Iris pigment epithelial cell (primary cell): ENCODE measurements around the gene PLXND1.

Experiments
- DNase-seq: peaks from one replicate; pipeline ENCODE4 v3.0.0-alpha.2; 2011; ENCODE audit warnings: low read depth

PLXND1 gene

DNA sequence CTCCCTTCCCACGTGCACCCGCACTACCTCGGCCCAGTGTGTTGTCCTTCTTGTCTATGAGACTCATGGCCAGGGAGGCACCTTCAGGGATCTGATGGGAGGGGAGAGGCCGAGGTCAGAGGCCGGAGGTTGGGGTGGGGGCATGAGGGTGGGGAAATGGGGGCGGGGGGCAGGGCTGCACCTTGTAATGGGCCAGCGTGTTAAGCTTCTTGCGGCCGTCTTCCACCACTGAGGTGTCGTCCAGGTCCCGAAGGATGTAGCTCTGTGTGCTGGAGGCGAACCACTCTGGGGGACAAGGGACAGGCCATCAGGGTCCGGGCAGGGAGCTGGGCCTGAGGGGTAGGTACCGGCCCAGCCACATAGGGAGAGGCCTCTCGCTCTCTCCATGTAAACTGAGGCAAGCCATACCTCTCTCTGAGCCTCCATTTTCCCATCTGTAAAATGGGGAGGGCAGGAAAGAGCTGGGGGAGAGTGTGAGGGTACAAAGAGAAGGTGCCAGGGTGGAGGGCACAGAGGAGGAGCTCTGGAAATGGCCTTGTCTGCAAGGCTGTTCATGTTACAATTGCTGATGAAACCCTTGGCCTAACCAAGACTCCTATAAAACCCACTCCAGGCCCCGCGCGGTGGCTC, 44.7 kb downstream of the PLXND1 start:
- DNase-seq = no peak

- DNase-seq = peak; percentile 78
These were observed 45.4 kb downstream of the PLXND1 start for GRCh38 chr3:129560911-129561594.

- DNase-seq = peak; percentile 39
These were observed 46.1 kb downstream of the PLXND1 start for GRCh38 chr3:129560269-129560787.

DNA sequence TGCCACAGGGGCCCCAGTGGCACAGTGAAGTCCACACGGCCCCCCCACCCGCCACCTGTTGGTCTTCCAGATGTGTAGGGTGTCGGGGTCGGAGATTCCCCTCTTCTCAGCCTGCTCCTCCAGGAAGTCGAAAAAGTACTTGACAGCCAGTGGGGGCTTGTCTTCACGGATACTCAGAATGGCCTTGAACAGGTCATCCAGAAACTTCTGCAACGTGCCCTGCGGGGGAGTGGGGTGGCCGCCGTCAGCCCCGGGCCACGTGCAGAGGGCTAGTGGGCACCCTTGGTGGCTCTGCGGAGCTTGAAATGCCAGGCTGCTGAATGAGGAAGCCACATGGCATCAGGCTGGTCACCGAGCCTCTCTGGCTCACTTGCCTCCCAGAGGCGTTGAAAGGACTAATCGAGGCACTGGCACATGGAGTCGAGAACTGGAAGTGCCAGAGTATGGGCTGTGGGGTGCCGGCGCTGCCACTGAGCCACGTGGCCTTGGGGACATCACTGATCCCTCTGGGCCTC, 46.9 kb downstream of the PLXND1 start:
- DNase-seq = no peak

DNA sequence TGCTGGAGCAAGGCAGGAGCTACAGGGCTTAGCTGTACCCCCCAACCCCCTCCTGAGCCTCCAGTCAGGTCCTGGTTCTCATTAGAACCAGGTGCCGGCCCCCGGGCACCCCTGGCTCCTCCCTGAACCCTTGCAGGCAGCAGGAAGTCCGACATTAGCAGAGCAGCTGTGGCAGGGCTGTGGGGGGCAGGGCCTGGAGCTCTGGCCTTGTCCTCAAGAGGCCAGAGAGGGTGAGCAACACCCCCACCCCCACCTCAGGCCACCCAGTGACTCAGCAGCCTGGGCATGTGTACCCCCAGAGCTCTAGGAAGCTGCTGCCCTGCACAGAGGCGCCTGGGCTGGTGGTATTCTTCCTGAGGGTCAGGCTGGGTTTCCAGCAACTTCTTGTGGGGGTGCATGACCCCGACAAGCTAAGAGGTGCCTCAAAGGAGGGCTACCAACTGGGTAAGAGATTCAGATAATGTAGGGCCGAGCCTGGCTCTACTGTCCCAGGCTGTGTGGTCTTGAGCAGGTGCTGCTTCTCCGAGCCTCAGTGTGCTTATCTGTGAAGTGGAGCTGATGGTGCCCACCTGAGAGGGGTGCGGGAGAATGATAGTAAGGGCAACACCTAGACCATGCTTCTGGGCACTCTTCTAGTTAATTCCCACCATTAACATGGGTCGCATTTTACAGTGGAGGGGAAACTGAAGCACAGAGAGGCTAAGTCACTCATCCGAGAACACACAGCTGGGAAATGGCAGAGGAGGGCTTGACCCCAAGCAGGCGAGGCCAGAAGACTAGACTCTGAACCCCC, 47.5 kb downstream of the PLXND1 start:
- peak; percentile 75 for DNase-seq

GRCh38 chr3:129558081-129558771, 48.2 kb downstream of the PLXND1 start:
- DNase-seq = peak; percentile 42

DNA sequence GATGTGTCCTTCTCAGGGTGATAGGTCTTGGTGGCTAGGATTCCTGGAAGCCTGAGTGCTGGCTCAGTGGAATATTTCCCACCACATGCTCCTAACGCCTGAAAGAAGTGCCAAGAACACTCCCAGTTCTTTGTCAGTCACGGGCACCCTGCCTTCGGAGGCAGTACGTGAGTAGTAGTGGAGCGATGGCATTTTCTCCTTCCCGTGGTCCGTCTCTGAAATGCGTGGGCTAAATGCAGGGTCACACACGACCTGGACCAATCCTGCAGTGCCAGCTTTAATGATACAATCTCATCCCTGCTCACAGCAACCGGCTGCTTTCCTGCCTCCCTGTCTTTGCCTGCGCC, 49.0 kb downstream of the PLXND1 start:
- DNase-seq = no peak

GRCh38 chr3:129556890-129557547, 49.5 kb downstream of the PLXND1 start:
- DNase-seq = no peak

GRCh38 chr3:129556358-129556695, 50.1 kb downstream of the PLXND1 start:
- DNase-seq = no peak

DNA sequence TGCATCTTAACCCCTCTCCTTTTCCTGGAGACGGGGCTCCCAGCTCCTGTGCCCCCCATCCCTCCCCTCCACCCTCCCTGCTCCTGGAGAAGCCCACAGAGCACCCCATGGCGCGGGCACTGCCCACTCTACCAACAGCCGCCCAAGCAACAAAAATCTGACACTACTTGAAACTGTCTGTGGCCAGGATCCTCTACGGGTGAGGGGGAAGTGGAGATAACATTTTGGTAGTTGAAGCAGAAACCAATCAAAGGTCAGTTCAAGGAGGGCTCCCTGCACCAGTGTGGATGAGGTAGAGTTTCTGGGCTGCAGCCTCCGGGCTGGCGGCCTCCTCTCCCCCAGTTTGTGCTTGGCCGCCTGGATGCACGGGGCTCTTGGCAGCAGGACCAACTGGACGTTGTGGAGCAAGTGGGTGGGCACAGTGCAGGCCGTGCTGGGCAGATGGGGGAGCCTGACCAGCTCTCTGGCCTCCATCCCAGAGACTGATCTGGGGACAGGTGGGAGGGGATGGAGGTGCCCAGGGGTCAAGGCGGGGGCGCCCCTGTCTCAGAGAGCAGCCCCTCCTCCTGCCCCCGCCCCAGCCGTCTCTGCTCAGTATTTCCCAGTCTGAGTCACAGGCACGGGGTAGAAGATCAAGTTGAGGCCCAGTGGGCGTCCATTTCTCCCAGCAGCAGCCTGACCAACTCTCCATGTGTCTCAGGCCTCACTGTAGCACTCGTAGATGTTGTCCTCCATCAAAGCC, 50.7 kb downstream of the PLXND1 start:
- DNase-seq = peak; percentile 24

GRCh38 chr3:129555153-129555550, 51.3 kb downstream of the PLXND1 start:
- DNase-seq = no peak

- DNase-seq = peak; percentile 39
These were observed 51.9 kb downstream of the PLXND1 start for GRCh38 chr3:129554356-129555152.

DNA sequence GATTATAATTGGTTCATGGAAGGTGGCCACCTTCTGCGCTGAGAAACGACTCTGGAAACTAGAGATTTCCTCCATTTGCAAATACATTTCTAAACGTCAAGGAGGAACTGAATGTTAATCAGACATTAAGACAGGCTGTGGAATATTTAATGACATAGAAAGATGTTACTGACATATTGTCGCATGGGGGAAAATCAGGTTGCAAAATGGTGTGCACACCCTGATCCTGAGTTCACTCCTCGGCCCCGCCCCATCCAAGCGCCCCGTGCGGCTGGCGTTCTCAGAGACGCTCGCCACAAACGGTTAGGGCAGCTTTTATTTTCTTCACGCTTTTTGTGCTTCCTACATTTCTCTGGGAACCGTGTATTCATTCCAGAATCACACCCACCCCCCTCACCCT, 52.8 kb downstream of the PLXND1 start:
- no peak for DNase-seq

DNA sequence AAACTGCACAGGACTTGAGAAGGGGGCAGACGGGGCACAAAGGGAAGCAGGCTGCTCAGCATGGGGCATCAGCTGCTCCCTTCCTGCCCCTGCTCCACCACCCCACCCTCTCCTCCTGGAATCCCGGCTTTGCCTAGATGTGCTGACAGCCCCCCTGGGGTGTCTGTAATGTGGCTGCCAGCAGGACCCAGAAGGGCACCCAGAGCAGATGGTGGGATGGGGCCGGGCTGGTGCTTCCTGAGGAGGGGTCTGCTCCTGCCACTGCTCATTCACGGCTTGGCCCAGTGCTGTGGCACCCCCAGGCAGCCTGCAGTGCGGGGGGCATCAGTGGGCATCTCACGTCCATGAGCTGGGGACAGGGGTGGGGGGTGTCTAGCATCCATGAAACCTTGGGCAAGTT, 53.3 kb downstream of the PLXND1 start:
- no peak for DNase-seq

DNA sequence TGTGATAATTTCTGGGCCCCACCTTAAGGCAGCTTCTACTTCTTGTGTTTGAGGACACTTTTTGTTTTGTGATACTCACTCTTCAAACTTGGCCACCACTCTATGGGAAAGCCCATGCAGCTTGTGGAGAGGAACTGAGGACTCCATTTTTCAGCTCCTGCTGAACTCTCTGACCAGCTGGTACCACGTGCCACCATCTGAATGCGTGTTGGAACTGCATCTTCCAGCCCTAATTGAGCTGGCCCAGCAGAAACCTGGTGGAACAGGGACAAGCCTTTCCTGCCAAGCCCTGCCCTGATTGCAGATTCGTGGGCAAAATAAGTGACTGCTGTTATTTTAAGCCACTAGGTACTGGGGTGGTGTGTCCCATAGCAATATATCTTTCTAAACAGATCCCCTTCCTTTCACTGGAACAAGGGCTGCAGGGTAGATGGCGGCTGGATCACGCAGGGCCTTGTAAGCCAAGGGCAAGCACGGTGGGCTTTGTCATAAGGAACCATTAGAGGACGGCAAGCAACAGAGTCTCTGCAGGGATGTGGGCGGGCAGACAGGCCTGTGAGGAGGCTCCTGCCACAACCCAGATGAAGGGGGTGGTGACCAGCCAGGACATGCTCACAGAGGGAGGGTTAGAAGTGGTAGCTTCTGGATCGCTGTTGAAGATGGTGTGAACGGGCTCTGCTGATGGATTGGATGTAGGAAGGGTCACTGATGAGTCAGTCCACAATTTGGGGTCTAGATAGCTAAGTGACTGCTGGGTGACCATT, 54.0 kb downstream of the PLXND1 start:
- DNase-seq = no peak

GRCh38 chr3:129549805-129550204, 56.7 kb downstream of the PLXND1 start:
- no peak for DNase-seq

DNA sequence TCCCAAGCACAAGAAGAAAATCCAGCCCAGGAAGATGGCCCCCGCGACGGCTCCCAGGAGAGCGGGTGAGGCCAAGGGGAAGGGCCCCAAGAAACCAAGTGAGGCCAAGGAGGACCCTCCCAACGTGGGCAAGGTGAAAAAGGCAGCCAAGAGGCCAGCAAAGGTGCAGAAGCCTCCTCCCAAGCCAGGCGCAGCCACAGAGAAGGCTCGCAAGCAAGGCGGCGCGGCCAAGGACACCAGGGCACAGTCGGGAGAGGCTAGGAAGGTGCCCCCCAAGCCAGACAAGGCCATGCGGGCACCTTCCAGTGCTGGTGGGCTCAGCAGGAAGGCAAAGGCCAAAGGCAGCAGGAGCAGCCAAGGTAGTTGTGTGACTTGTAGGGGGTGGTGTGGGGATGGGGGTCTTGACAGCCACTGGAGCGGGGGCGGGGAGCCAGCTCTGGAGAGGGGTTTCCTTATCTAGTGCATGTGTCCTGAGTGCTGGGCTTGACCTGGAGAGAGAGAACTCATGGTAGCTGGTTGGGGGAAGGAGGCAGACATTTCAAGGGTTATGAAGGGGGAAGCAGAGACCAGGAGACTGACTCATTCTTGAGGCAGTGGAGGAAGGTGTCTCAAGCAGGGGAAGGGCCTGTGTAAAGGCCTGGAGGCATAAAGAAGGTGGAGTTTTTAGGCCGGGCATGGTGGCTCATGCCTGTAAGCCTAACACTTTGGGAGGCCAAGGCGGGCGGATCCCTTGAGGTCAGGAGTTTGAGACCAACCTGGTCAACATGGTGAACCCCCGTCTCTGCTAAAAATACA, 57.3 kb downstream of the PLXND1 start:
- DNase-seq = peak; percentile 63

- no peak for DNase-seq
These were observed 58.1 kb downstream of the PLXND1 start for GRCh38 chr3:129548104-129548965.
